Measurements from ENCODE around the gene RANBP1. TPM values are rescaled to one million over a fixed set of nuclear protein-coding genes. Genes with fewer than 3 reads are reported as not detected.
A peak's percentile ranks its signal among the peaks of the same experiment; 100 is the strongest.

RANBP1 gene
- total and polyA plus RNA-seq, 2 experiments from 2014 or later: 233 to 253 TPM

- Histone ChIP-seq H3K79me2 (ENCODE audit: insufficient read depth) (peaks cover 86% of the 10 kb centered on the region), H2AFZ (no peak overlapping the region), H3F3A (ENCODE audit: insufficient read depth) (peaks cover 5% of the 10 kb centered on the region; the same call in 1 of the 2 replicates), H3K4me1 (ENCODE audit: insufficient read depth) (peaks cover 9% of the 10 kb centered on the region), H4K20me1 (ENCODE audit: insufficient read depth) (no peaks in the 10 kb centered on the region; the same call in 1 of the 2 replicates), H3K27ac (peak overlapping the region; percentile 68), H3K4me3 (no peak overlapping the region), H3K9ac (peak overlapping the region; percentile 26; the same call in 1 of the 2 replicates), H3K27me3 (replicated peaks; ENCODE audit: insufficient read depth) (no peaks in the 10 kb centered on the region), H3K9me2 (ENCODE audit: insufficient read depth) (no peaks in the 10 kb centered on the region), H3K9me3 (ENCODE audit: low read depth) (no peaks in the 10 kb centered on the region), H3K36me3 (ENCODE audit: low read depth) (peaks cover 46% of the 10 kb centered on the region; the same call in 1 of the 2 replicates), H3K4me2 (ENCODE audit: unreplicated experiment) (no peak overlapping the region)
- 88 to 90% methylated on average over 11 of the region's 11 CpGs for WGBS, 2 experiments (ENCODE audit: low coverage in 1 of 2, low lambda C conversion rate in 2 of 2, missing lambda C conversion rate in 2 of 2)
- TF ChIP-seq EZH2 (IDR thresholded peaks at IDR 0.05; ENCODE audit: insufficient read depth, poor library complexity, severe bottlenecking) (no peak), EZH2phosphoT487 (IDR thresholded peaks at IDR 0.05; ENCODE audit: insufficient read depth, low read depth) (no peak)
- in situ Hi-C loops (cut with MboI): no loop called here
- peak; percentile 76 for DNase-seq
Observed at GRCh38 chr22:20089977-20090729, 25.8 kb upstream of the RANBP1 start.

GRCh38 chr22:20090730-20091240, 25.1 kb upstream of the RANBP1 start:
- Histone ChIP-seq H3K27ac (peak overlapping the region; percentile 68; the same call in 1 of the 2 replicates), H3K9me2 (ENCODE audit: insufficient read depth) (no peaks in the 10 kb centered on the region), H3K9ac (peak overlapping the region; percentile 26; the same call in 1 of the 2 replicates), H3K4me3 (no peak overlapping the region), H3K4me1 (ENCODE audit: insufficient read depth) (peaks cover 9% of the 10 kb centered on the region), H3K36me3 (ENCODE audit: low read depth) (peaks cover 50% of the 10 kb centered on the region), H3F3A (ENCODE audit: insufficient read depth) (peaks cover 5% of the 10 kb centered on the region; the same call in 1 of the 2 replicates), H3K9me3 (ENCODE audit: low read depth) (no peaks in the 10 kb centered on the region), H3K4me2 (ENCODE audit: unreplicated experiment) (no peak overlapping the region), H3K79me2 (ENCODE audit: insufficient read depth) (peaks cover 86% of the 10 kb centered on the region), H4K20me1 (ENCODE audit: insufficient read depth) (no peaks in the 10 kb centered on the region; the same call in 1 of the 2 replicates), H3K27me3 (replicated peaks; ENCODE audit: insufficient read depth) (no peaks in the 10 kb centered on the region), H2AFZ (no peak overlapping the region)
- no peak for DNase-seq
- TF ChIP-seq EZH2 (IDR thresholded peaks at IDR 0.05; ENCODE audit: insufficient read depth, poor library complexity, severe bottlenecking) (no peak), EZH2phosphoT487 (IDR thresholded peaks at IDR 0.05; ENCODE audit: insufficient read depth, low read depth) (no peak)
- WGBS, 2 experiments (ENCODE audit: low coverage in 1 of 2, low lambda C conversion rate in 2 of 2, missing lambda C conversion rate in 2 of 2): 90 to 94% methylated on average over 9 of the region's 9 CpGs
- in situ Hi-C loops (cut with MboI): no loop called here

- no peak for DNase-seq
- 93 to 96% methylated on average over 16 of the region's 16 CpGs for WGBS, 2 experiments (ENCODE audit: low coverage in 1 of 2, low lambda C conversion rate in 2 of 2, missing lambda C conversion rate in 2 of 2)
- Histone ChIP-seq H3K9ac (no peak overlapping the region), H3K9me3 (ENCODE audit: low read depth) (no peaks in the 10 kb centered on the region), H3K4me3 (no peak overlapping the region), H2AFZ (no peak overlapping the region), H3K4me1 (ENCODE audit: insufficient read depth) (peaks cover 9% of the 10 kb centered on the region), H3F3A (ENCODE audit: insufficient read depth) (peaks cover 10% of the 10 kb centered on the region), H3K79me2 (ENCODE audit: insufficient read depth) (peaks cover 86% of the 10 kb centered on the region), H4K20me1 (ENCODE audit: insufficient read depth) (no peaks in the 10 kb centered on the region; the same call in 1 of the 2 replicates), H3K36me3 (ENCODE audit: low read depth) (peaks cover 61% of the 10 kb centered on the region), H3K27ac (no peak overlapping the region), H3K9me2 (ENCODE audit: insufficient read depth) (no peaks in the 10 kb centered on the region), H3K4me2 (ENCODE audit: unreplicated experiment) (no peak overlapping the region), H3K27me3 (replicated peaks; ENCODE audit: insufficient read depth) (no peaks in the 10 kb centered on the region)
- in situ Hi-C loops (cut with MboI): no loop called here
- TF ChIP-seq EZH2 (IDR thresholded peaks at IDR 0.05; ENCODE audit: insufficient read depth, poor library complexity, severe bottlenecking): no peak
- TF ChIP-seq EZH2phosphoT487 (IDR thresholded peaks at IDR 0.05; ENCODE audit: insufficient read depth, low read depth): no peak
Observed at GRCh38 chr22:20091690-20092476, 24.0 kb upstream of the RANBP1 start.

- no peaks in the 10 kb centered on the region for H3K9me2 ChIP-seq (ENCODE audit: insufficient read depth)
- H4K20me1 ChIP-seq (ENCODE audit: insufficient read depth): no peaks in the 10 kb centered on the region; the same call in 1 of the 2 replicates
- H3K27me3 ChIP-seq (replicated peaks; ENCODE audit: insufficient read depth): no peaks in the 10 kb centered on the region
- no peak overlapping the region for H3K27ac ChIP-seq
- peaks cover 9% of the 10 kb centered on the region for H3K4me1 ChIP-seq (ENCODE audit: insufficient read depth)
- DNase-seq: no peak
- H3F3A ChIP-seq (ENCODE audit: insufficient read depth): peaks cover 14% of the 10 kb centered on the region
- H3K36me3 ChIP-seq (ENCODE audit: low read depth): peaks cover 67% of the 10 kb centered on the region
- 87 to 90% methylated on average over 11 of the region's 11 CpGs for WGBS, 2 experiments (ENCODE audit: low coverage in 1 of 2, low lambda C conversion rate in 2 of 2, missing lambda C conversion rate in 2 of 2)
- H3K9me3 ChIP-seq (ENCODE audit: low read depth): no peaks in the 10 kb centered on the region
- TF ChIP-seq EZH2 (IDR thresholded peaks at IDR 0.05; ENCODE audit: insufficient read depth, poor library complexity, severe bottlenecking) (no peak), EZH2phosphoT487 (IDR thresholded peaks at IDR 0.05; ENCODE audit: insufficient read depth, low read depth) (no peak)
- no peak overlapping the region for H3K4me2 ChIP-seq (ENCODE audit: unreplicated experiment)
- H3K9ac ChIP-seq: no peak overlapping the region
- H3K79me2 ChIP-seq (ENCODE audit: insufficient read depth): peaks cover 86% of the 10 kb centered on the region
- no peak overlapping the region for H3K4me3 ChIP-seq
- no peak overlapping the region for H2AFZ ChIP-seq
- in situ Hi-C loops (cut with MboI): no loop called here
Observed at GRCh38 chr22:20092477-20092854, 23.4 kb upstream of the RANBP1 start.
